ENCODE measurements around the gene MAPK8.

Gene MAPK8

GRCh38 chr10:48464871-48465736 lies 158.6 kb downstream of the MAPK8 start:
- no peak for DNase-seq

GRCh38 chr10:48465860-48466521 lies 159.5 kb downstream of the MAPK8 start:
- no peak for DNase-seq

DNA sequence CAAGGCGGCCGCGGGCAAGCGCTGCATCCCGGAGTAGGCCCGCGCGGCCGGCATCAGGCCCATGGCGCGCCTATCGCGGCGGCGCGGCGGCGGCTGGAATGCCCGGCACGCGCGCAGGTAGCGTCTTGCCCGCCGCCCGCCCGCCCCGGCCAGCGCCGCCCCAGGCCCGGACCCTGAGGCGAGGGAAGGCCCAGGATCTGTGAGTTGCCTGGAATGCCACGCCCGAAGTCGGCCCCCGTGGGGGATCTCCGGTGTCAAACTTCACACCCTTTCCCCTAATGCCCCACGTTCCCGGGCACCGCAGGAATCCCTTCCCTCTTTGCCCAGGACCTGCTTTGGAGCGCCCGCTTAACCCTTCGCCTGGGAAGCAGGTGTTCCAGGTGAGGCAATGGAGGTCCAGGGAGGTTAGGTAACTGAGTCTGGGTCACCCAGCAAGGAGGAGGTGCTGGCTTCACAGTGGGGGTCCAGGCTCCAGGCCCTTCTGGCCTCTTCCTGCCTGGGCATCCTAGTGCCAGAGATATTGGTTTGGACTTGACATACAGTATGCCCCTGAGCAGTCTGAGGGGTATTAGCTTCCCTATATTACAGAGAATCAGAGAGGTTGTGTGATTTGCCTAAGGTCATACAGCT lies 160.2 kb downstream of the MAPK8 start:
- DNase-seq = no peak

- DNase-seq = no peak
Observed at GRCh38 chr10:48467669-48468068, 161.2 kb downstream of the MAPK8 start.

GRCh38 chr10:48468130-48468790 lies 161.8 kb downstream of the MAPK8 start:
- no peak for DNase-seq

DNA sequence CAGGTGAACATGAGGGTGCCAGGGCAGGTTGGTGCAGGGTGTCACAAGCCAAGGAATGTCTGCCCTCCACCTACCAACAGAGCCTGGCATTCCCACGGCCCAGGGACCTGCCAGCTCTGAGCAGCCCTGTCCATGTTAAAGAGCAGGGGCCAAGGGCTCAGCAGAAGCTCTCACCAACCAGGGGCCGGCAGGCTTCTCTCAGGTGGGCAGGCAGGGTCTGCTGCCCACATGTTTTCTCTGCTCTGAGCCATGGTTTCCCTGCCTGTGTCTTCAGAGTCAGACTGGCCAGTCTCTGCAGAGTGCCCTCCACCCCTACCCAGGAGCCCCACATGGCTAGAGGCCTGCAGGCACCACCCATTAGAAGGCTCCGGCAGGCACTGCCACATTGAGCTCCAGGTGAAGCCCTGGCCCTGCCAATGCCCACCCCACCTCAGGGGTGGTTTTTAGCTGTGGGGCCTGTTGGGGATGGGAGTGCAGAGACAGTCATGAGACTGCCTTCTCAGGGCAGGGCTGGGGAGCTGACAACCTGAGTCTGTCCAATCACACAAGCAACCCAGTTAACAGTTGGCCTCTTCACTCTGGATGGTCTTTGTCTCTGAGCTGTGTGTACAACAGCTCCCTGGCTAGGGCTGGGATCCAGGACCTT lies 162.5 kb downstream of the MAPK8 start:
- no peak for DNase-seq

GRCh38 chr10:48469516-48470020 lies 163.1 kb downstream of the MAPK8 start:
- DNase-seq = no peak

DNA sequence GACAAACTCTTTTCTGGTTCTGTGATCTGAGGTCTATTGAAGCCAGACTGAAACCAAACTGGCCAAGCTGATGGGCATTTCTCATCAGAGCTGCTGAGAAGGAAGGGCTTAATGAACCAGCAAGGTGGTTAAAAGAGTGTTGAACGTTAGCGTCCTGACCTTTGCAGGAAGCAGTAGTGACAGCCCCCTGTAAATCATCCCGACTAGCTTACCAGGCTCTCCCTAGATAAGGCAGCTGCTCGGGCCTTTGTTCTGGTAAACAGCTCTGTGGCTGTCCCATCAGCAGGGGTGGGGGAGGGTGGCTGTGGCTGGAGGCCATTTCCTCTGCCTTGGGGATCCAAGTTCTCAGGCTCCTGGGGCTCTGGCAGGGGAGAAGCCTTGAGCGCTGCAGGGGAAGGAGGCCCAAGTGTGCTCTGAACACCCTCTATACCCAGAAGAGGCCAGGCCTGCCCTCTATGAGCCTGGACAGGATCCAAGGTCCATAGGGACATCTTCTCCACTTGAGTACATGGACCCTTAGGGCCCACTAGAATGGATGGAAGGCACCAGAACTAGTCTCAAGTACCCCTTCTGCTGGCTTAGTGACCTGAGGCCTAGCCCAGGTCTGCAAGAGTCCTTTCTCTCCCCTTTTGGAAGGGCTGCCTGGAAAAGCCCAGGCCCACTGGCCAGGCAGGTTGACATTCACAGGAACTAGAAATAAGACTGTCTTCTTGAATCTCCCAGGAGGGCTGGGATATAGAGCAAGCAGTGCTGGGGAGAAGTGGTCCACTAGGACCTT lies 163.8 kb downstream of the MAPK8 start:
- DNase-seq = no peak

DNA sequence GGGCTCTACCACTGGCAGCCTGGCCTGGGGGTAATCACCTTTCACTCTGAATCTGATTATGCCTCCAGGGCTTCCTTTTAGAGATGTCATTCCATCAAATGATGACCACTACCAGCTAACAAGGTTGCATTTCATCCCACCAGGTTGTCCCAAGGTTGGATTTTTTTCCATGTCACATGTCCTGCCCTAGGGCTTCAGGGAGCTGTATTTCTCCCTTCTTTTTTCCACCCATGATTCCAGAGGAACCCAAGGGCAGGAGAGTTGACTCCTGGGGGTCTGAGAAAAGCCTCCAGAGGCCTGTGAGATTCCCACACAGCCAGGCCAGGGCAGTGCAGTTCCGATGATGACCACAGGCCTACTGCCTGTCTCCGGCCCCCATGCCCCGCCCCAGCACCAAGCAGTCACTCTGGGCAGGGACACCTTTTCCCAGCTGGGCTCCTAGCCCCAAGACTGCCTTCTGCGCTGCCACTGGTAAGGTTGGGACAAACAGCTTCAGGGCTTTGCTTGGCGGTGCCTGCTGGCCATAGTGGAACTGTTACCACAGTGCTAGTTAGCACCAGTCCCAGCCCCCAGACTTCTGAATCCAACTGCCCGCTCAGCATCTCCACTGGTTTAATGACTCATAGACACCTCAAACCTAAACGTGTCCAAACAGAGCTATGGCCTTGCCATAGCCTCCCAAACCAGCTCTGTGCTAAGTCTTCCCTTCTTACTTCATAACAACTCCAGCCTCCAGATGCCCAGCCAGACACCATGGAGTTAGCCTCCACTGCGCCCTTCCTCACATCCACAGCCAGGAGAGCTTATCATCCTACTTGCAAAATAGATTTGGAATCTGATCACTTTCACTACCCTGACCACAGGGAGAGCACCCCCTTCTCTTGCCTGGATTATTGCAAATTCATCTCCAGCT lies 164.7 kb downstream of the MAPK8 start:
- no peak for DNase-seq

DNA sequence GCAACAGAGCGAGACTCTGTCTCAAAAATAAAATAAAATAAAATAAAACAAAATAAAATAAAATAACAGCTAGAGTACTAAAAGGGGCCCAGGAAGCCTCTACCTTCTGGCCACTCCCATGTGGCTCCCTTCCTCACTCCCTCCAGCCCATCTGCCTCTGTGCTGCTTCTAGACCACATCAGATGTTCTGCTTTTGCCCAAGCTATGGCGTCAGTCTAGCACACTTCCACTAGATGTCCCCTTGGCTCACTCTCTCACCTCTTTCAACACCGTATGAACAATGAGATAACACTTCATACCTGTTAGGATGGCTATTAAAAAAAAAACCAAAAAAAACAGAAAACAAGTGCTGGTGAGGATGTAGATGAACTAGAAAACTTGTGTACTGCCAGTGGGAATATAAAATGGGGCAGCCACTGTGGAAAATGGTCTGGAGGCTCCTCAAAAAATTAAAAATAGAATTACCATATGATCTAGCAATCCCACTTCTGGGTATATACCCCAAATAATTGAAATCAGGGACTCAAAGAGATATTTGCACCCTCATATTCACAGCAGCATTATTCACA lies 166.1 kb downstream of the MAPK8 start:
- DNase-seq = no peak

DNA sequence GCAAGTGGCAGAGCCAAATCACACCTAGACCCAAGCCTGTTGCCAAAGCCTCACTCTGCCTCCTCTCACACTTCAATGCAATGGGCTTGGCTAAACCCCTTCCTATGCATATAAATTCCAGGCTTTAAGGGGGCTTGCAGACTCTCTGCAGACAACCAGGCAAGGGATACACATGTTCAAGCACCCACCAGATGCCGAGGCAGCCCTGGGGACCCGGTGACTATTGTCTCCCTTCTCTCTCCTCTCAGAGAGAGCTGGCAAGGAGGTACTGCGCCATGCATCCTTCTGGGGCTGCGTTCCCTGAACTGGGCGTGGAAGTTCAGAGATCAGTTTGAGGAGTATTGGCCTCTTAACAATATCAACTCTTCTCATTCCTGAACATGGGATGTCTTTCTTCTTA lies 167.2 kb downstream of the MAPK8 start:
- no peak for DNase-seq

GRCh38 chr10:48474765-48475365 lies 168.4 kb downstream of the MAPK8 start:
- no peak for DNase-seq

GRCh38 chr10:48475943-48476278 lies 169.4 kb downstream of the MAPK8 start:
- DNase-seq = no peak

GRCh38 chr10:48476279-48476982 lies 170.0 kb downstream of the MAPK8 start:
- peak; percentile 6 for DNase-seq

DNA sequence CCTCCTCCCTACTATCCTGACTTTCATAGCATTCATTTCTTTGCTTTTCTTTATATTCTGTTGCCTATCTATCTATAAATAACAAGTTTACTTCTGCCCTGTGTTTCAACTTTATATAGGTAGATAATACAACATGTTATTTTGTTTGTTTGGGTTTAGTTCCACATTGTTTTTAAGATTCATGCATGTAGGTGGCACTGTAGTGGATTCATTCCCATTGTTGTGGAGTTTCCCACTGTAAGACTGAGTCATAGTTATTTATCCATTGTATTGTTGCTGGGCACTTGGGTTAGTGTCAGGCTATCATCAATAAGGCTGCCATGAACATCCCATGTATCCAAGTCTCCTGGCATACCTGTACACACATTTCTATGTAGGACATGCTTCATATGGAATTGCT lies 170.7 kb downstream of the MAPK8 start:
- no peak for DNase-seq

DNA sequence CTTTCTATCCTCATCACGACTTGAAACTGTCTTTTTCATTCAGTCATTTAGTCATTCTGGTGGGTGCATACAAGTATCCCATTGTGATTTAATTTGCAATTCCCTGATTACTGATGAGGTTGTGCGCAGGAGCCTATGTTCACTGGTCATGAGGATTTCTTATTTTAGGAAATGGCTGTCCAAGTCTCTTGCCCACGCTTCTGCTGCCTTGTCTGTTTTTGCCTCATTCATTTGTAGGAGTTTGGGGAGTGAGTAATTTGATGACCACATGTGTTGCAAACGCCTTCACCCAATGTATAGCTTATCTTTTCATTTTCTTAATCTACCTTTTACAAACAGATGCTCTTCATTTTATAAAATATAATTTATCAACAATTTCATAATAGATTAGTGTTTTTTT lies 171.1 kb downstream of the MAPK8 start:
- DNase-seq = no peak

GRCh38 chr10:48478469-48478868 lies 172.0 kb downstream of the MAPK8 start:
- DNase-seq = no peak

- no peak for DNase-seq
Observed at GRCh38 chr10:48478980-48479811, 172.7 kb downstream of the MAPK8 start.
